Breast epithelium (tissue), 4 donors: ENCODE data around the gene DDX31. TPM values are rescaled to one million over a fixed set of nuclear protein-coding genes. Genes with fewer than 3 reads are reported as not detected.

ENCODE experiments used
- DNase-seq, 2 donors: peaks; one replicate each; pipeline ENCODE4 v3.0.0-alpha.2; 2019; ENCODE audit warnings: low spot score in 2 of 2
- H3K27ac ChIP-seq, 2 donors: fragments of 200-600 bp; sonication (generic) in 1 of 2; one replicate each; pipeline ENCODE4 v1.5.1; 2016 to 2019; ENCODE audit warnings: mild to moderate bottlenecking in 1 of 2
- H3K27me3 ChIP-seq, 2 donors: fragments of 200-600 bp; sonication (generic) in 1 of 2; one replicate each; pipeline versions ENCODE4 v1.5.1 to v1.6.0; 2017 to 2019; ENCODE audit warnings: control low read depth in 1 of 2, mild to moderate bottlenecking in 1 of 2
- H3K36me3 ChIP-seq: fragments of 200-600 bp; one replicate; pipeline ENCODE4 v1.5.1; 2019
- H3K4me1 ChIP-seq, 2 donors: fragments of 200-600 bp; sonication (generic); one replicate each; pipeline ENCODE4 v1.5.1; 2016 to 2019; ENCODE audit warnings: control low read depth in 1 of 2
- H3K4me3 ChIP-seq, 3 donors: fragments of 200-600 bp; sonication (generic); 1 replicate in 2 of 3; 2 replicates in 1 of 3; pipeline ENCODE4 v1.5.1; 2016 to 2019; ENCODE audit warnings: mild to moderate bottlenecking in 3 of 3, moderate library complexity in 2 of 3
- H3K9me3 ChIP-seq, 2 donors: fragments of 200-600 bp; sonication (generic) in 1 of 2; one replicate each; pipeline ENCODE4 v1.5.1; 2016 to 2019; ENCODE audit warnings: control low read depth in 1 of 2
- POLR2A ChIP-seq: fragments of 450-650 bp; IDR thresholded peaks from one replicate; pipeline ENCODE4 v1.6.1; 2016; ENCODE audit warnings: antibody characterized with exemption, mild to moderate bottlenecking, moderate library complexity
- POLR2AphosphoS5 ChIP-seq, 3 donors: sonication (generic); formaldehyde crosslinking; IDR thresholded peaks; one replicate each; pipeline ENCODE4 v1.6.1; 2017; ENCODE audit warnings: antibody characterized with exemption in 3 of 3
- intact Hi-C: fragments of 100-400 bp; cut with DNase I; formaldehyde crosslinking; loops from one replicate; pipeline ENCODE4 v1.15.1; 2023; ENCODE audit warnings: low total_unique reads
- total RNA-seq, 3 donors: library from RNA; depleted of rRNA; stranded (reverse); fragments of >200 nt; gene quantifications; one replicate each; pipeline ENCODE4 v1.1.0, GENCODE V29; 2016
- TF ChIP-seq, protein P1 (sequence below), 3 donors: fragments of 450-650 bp; IDR thresholded peaks; one replicate each; pipeline ENCODE4 v1.5.1; 2016 to 2017; ENCODE audit warnings: antibody characterized with exemption in 3 of 3, mild to moderate bottlenecking in 3 of 3, moderate library complexity in 3 of 3

Gene DDX31
- total RNA-seq, 3 donors from 2014 or later: 10.2 to 23.6 (median 19.0) TPM

DNA sequence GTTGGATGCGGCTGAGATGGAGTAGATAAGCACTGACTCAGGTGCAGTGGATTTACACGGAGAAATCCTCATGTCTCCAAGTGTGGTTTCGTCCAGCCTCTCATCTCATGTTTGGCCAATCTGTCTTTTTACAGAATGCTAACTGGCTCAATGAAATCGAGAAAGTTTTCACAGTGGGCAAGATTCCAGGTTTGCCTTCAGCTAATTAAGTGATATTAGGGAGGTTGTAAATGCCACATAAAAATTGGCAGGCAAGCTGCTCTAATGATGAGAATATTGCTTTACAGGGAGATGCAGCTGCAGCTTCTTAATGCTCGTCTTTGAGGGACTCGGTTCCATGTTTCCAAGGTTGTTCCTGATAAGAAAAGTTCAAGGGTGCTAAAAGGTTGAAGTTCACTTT, 63.7 kb downstream of the DDX31 start:
- TF ChIP-seq POLR2AphosphoS5 (IDR thresholded peaks at IDR 0.05): no peak
- TF ChIP-seq, protein P1, sequence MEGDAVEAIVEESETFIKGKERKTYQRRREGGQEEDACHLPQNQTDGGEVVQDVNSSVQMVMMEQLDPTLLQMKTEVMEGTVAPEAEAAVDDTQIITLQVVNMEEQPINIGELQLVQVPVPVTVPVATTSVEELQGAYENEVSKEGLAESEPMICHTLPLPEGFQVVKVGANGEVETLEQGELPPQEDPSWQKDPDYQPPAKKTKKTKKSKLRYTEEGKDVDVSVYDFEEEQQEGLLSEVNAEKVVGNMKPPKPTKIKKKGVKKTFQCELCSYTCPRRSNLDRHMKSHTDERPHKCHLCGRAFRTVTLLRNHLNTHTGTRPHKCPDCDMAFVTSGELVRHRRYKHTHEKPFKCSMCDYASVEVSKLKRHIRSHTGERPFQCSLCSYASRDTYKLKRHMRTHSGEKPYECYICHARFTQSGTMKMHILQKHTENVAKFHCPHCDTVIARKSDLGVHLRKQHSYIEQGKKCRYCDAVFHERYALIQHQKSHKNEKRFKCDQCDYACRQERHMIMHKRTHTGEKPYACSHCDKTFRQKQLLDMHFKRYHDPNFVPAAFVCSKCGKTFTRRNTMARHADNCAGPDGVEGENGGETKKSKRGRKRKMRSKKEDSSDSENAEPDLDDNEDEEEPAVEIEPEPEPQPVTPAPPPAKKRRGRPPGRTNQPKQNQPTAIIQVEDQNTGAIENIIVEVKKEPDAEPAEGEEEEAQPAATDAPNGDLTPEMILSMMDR (IDR thresholded peaks at IDR 0.05): no peak
- TF ChIP-seq POLR2A: no peak
- H3K9me3 ChIP-seq: no peaks in the 10 kb centered on the region
- no peaks in the 10 kb centered on the region for H3K36me3 ChIP-seq
- DNase-seq: no peak
- H3K4me3 ChIP-seq: no peak overlapping the region
- H3K27me3 ChIP-seq: no peaks in the 10 kb centered on the region
- no peak overlapping the region for H3K27ac ChIP-seq
- intact Hi-C loops: no loop called here
- no peaks in the 10 kb centered on the region for H3K4me1 ChIP-seq

DNA sequence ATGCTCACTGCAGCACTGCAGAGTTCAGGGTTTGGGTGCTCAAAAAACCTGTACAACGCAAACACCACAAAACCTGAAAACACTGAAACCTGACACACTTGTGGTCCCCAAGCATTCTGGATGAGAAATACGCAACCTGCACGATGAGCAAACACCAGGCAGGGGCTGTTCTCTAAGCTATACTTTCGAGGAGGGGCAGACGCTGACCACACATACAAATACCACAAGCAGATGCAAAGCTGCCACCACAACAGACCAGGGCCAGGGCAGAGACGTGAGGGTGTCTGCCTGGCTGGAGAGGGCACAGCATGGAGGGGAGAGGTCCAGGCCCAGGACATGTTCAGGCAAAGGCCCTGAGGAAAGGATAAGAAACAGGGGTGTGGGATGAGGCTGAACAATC, 64.4 kb downstream of the DDX31 start:
- H3K36me3 ChIP-seq: no peaks in the 10 kb centered on the region

DNA sequence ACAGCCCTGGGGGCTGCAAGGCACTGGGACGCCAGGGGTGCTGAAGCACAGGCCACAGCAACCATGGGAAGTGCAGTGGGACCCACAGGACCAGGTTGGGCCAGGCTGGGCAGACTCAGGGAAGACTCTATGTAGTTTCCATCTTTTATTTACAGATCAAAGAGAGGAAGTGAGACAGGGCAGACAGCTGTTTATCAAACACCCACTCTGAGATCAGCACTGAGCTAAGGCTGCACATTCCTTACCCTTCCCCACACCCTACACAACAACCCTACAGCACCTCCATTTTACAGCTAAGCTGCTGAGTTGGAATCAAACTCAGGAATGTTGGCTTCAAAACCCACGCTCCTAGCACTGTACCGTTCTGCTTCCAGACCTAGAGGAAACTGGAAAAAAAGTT, 67.6 kb downstream of the DDX31 start:
- Histone ChIP-seq H3K27ac (no peak overlapping the region), H3K4me1 (no peaks in the 10 kb centered on the region), H3K27me3 (no peaks in the 10 kb centered on the region), H3K36me3 (no peaks in the 10 kb centered on the region), H3K4me3 (no peak overlapping the region), H3K9me3 (no peaks in the 10 kb centered on the region)
- intact Hi-C loops: loop anchor here (5.0 kb wide), 1 partner anchor 1030 kb away; no protein-coding TSS in a partner anchor
- DNase-seq: no peak
- TF ChIP-seq POLR2AphosphoS5 (IDR thresholded peaks at IDR 0.05) (no peak), POLR2A (no peak)
- TF ChIP-seq, protein P1 (IDR thresholded peaks at IDR 0.05): no peak

More for the DNA sequence above, 64.4 kb downstream of the DDX31 start:
- H3K27ac ChIP-seq: no peak overlapping the region
- H3K4me3 ChIP-seq: no peak overlapping the region
- no peaks in the 10 kb centered on the region for H3K9me3 ChIP-seq
- no peaks in the 10 kb centered on the region for H3K27me3 ChIP-seq
- TF ChIP-seq POLR2AphosphoS5 (IDR thresholded peaks at IDR 0.05) (no peak), POLR2A (no peak)
- TF ChIP-seq, protein P1 (IDR thresholded peaks at IDR 0.05): no peak
- no peak for DNase-seq
- no peaks in the 10 kb centered on the region for H3K4me1 ChIP-seq
- intact Hi-C loops: no loop called here

DNA sequence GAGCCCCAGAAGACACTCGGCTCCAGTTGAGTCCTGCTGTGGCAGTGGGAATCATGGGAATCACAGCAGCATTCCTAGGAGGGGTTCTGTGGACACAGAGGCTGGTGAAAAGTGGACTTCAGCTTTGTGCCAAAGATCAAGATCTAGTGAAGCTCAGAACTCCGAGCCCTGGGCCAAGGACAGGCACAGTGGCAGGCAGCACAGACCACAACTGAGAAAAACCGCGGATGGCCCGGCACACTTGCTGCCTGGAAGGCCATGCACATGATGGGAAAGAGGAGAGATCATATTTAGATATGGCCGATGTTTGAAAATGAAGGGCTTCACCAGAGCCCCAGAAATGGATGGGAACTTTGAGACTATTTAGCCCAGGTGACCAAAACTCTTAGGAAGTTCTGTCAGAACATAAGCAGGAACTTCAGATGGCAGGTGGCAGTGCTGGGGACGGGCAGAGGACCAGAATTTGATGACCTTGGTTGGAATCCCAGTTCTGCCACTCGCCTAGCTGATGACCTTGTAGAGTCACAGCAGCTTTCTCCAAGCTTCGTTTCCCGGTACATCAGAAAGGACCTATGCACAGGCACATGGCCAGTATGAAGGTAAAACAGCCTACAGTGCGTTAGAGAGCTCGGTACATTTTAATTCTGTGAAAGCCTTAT, 69.3 kb downstream of the DDX31 start:
- peak in 1 of 2 donors; percentile 24 for DNase-seq
- intact Hi-C loops: loop anchor here (5.0 kb wide), 1 partner anchor 1032 kb away; no protein-coding TSS in a partner anchor
- Histone ChIP-seq H3K4me1 (no peaks in the 10 kb centered on the region), H3K36me3 (no peaks in the 10 kb centered on the region), H3K27ac (no peak overlapping the region), H3K9me3 (no peaks in the 10 kb centered on the region), H3K27me3 (no peaks in the 10 kb centered on the region), H3K4me3 (no peak overlapping the region)
- TF ChIP-seq POLR2A: no peak
- TF ChIP-seq, protein P1 (IDR thresholded peaks at IDR 0.05): no peak

DNA sequence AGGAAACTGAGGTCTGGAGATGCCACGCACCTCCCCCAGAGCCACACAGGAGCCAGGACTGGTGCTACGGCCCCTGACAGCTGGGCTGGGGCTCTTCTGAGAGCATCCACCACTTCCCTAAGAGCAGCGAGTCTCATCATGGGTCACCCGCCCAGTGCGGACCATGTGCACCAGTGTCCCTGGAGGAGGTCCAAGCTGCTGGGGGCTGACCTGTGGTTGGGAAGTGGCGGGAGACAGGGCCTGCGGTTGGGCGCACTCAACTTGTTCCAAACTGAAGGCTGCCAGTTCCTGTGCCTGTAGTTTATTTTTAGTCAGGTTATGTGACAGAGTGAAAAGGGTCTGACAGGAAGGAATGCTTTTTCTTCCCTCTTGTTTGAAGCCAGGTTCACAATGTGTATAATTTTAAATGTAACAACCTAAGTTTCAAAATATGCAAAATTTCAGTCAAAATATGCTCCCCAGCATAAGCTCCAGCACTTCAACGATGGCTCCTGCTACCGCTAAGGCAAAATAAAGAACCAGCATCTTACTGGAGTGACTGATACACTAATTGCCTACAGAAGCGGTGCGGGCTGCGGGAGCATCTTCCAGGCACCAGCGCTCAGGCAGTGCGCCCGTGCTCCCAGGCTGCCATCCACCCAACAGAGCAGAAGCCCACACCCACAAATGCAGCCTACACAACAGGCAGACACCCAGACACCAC, 72.6 kb downstream of the DDX31 start:
- intact Hi-C loops: no loop called here
- H3K4me3 ChIP-seq: no peak overlapping the region
- H3K27me3 ChIP-seq: no peaks in the 10 kb centered on the region
- no peak overlapping the region for H3K27ac ChIP-seq
- peak; percentile 25 to 49 for DNase-seq
- no peaks in the 10 kb centered on the region for H3K4me1 ChIP-seq
- no peaks in the 10 kb centered on the region for H3K36me3 ChIP-seq
- H3K9me3 ChIP-seq: no peaks in the 10 kb centered on the region
- TF ChIP-seq POLR2A (no peak), POLR2AphosphoS5 (IDR thresholded peaks at IDR 0.05) (no peak)
- TF ChIP-seq, protein P1 (IDR thresholded peaks at IDR 0.05): no peak
